Measurements from ENCODE around the gene RABGGTA. TPM values are rescaled to one million over a fixed set of nuclear protein-coding genes. Genes with fewer than 3 reads are reported as not detected.

Gene RABGGTA
- 10 to 100 TPM; 25.4 to 31.4 (median 27.3) TPM for total RNA-seq (2021; fragmentation: NEBNext Ultra II Directional; extraction: Animal tissue kit (Norgen Biotek cat#: 25700))
- long read RNA-seq, transcript RABGGTA-201 (17 exons, 2,088 nt): major isoform, 31 of 48 reads
- long read RNA-seq, partial matches to known transcripts: 5 of 48 reads
- long read RNA-seq, other reads (novel, unspliced or antisense): 8 of 48 reads

- Mint-ChIP-seq H3K4me3 (peak within 1 kb of the TSS; percentile 90), H3K27ac (peak within 1 kb of the TSS; percentile 95), H3K9me3 (no peaks in the 10 kb centered on the region), H3K36me3 (ENCODE audit: low read depth) (0 out of 2 replicates have a peak, but pooled peaks cover 4% of the 10 kb centered on the region), H3K4me1 (ENCODE audit: low read depth) (peaks cover 34% of the 10 kb centered on the region), H3K27me3 (ENCODE audit: insufficient read depth) (peaks cover 5% of the 10 kb centered on the region)
- peak; percentile 80 for TF ChIP-seq CTCF (IDR thresholded peaks at IDR 0.05)
- DNase-seq: peak; percentile 75
Measured at GRCh38 chr14:24271134-24271833, at the start of gene RABGGTA. Gene RABGGTA, minus strand, starts transcription at chr14:24271597. Its CDS starts 482 bp downstream, at chr14:24271115.

- Mint-ChIP-seq H3K9me3 (no peaks in the 10 kb centered on the region), H3K27ac (peak overlapping the region; percentile 67), H3K27me3 (ENCODE audit: insufficient read depth) (peaks cover 26% of the 10 kb centered on the region), H3K4me1 (ENCODE audit: low read depth) (peaks cover 15% of the 10 kb centered on the region), H3K4me3 (no peak overlapping the region), H3K36me3 (ENCODE audit: low read depth) (no peaks in the 10 kb centered on the region)
- peak; percentile 45 for DNase-seq
- no peak for TF ChIP-seq CTCF (IDR thresholded peaks at IDR 0.05)
Measured at GRCh38 chr14:24317141-24317928, 45.9 kb upstream of the RABGGTA start.

- peaks cover 26% of the 10 kb centered on the region for H3K27me3 Mint-ChIP-seq (ENCODE audit: insufficient read depth)
- H3K9me3 Mint-ChIP-seq: no peaks in the 10 kb centered on the region
- H3K4me1 Mint-ChIP-seq (ENCODE audit: low read depth): peaks cover 15% of the 10 kb centered on the region
- no peaks in the 10 kb centered on the region for H3K36me3 Mint-ChIP-seq (ENCODE audit: low read depth)
- H3K27ac Mint-ChIP-seq: no peak overlapping the region
- no peak for DNase-seq
- TF ChIP-seq CTCF (IDR thresholded peaks at IDR 0.05): no peak
- H3K4me3 Mint-ChIP-seq: no peak overlapping the region
Measured at GRCh38 chr14:24316597-24316950, 45.2 kb upstream of the RABGGTA start.

GRCh38 chr14:24315807-24316596, 44.6 kb upstream of the RABGGTA start:
- peaks cover 15% of the 10 kb centered on the region for H3K4me1 Mint-ChIP-seq (ENCODE audit: low read depth)
- no peaks in the 10 kb centered on the region for H3K36me3 Mint-ChIP-seq (ENCODE audit: low read depth)
- no peaks in the 10 kb centered on the region for H3K9me3 Mint-ChIP-seq
- no peak overlapping the region for H3K27ac Mint-ChIP-seq
- TF ChIP-seq CTCF (IDR thresholded peaks at IDR 0.05): no peak
- no peak overlapping the region for H3K4me3 Mint-ChIP-seq
- DNase-seq: no peak
- peaks cover 26% of the 10 kb centered on the region for H3K27me3 Mint-ChIP-seq (ENCODE audit: insufficient read depth)

GRCh38 chr14:24315243-24315806, 43.9 kb upstream of the RABGGTA start:
- Mint-ChIP-seq H3K4me3 (no peak overlapping the region), H3K27me3 (ENCODE audit: insufficient read depth) (peaks cover 24% of the 10 kb centered on the region), H3K4me1 (ENCODE audit: low read depth) (peaks cover 17% of the 10 kb centered on the region), H3K27ac (no peak overlapping the region), H3K36me3 (ENCODE audit: low read depth) (no peaks in the 10 kb centered on the region), H3K9me3 (no peaks in the 10 kb centered on the region)
- no peak for TF ChIP-seq CTCF (IDR thresholded peaks at IDR 0.05)
- DNase-seq: no peak
